Measurements from ENCODE around the gene DENND2C.

GRCh38 chr1:114660238-114660637, 9.6 kb downstream of the DENND2C start:
- TF ChIP-seq ZMYM4 (CRISPR knock-in tag; IDR thresholded peaks at IDR 0.05) (no peak), RFX5 (IDR thresholded peaks at IDR 0.05; ENCODE audit: low read depth, low read length) (no peak)
- TF ChIP-seq, protein P1, sequence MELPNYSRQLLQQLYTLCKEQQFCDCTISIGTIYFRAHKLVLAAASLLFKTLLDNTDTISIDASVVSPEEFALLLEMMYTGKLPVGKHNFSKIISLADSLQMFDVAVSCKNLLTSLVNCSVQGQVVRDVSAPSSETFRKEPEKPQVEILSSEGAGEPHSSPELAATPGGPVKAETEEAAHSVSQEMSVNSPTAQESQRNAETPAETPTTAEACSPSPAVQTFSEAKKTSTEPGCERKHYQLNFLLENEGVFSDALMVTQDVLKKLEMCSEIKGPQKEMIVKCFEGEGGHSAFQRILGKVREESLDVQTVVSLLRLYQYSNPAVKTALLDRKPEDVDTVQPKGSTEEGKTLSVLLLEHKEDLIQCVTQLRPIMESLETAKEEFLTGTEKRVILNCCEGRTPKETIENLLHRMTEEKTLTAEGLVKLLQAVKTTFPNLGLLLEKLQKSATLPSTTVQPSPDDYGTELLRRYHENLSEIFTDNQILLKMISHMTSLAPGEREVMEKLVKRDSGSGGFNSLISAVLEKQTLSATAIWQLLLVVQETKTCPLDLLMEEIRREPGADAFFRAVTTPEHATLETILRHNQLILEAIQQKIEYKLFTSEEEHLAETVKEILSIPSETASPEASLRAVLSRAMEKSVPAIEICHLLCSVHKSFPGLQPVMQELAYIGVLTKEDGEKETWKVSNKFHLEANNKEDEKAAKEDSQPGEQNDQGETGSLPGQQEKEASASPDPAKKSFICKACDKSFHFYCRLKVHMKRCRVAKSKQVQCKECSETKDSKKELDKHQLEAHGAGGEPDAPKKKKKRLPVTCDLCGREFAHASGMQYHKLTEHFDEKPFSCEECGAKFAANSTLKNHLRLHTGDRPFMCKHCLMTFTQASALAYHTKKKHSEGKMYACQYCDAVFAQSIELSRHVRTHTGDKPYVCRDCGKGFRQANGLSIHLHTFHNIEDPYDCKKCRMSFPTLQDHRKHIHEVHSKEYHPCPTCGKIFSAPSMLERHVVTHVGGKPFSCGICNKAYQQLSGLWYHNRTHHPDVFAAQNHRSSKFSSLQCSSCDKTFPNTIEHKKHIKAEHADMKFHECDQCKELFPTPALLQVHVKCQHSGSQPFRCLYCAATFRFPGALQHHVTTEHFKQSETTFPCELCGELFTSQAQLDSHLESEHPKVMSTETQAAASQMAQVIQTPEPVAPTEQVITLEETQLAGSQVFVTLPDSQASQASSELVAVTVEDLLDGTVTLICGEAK (IDR thresholded peaks at IDR 0.05): no peak
- TF ChIP-seq, protein P1 (CRISPR knock-in tag; IDR thresholded peaks at IDR 0.05): no peak
